NCI-H1417 treated with DMSO at 0.1 percent for 48 hours (cell line): ENCODE measurements around the gene TEX29.

Experiments
- DNase-seq: peaks from one replicate; lab custom pipeline; 2025; lab: John Stamatoyannopoulos, UW

Gene TEX29

GRCh38 chr13:111319998-111320911 lies at the start of gene TEX29:
TSS of gene TEX29 (plus strand) at chr13:111320642. CDS start at chr13:111320891, 249 bp downstream.
- DNase-seq, result no peak

GRCh38 chr13:111270765-111271698 lies 49.4 kb upstream of the TEX29 start:
- no peak for DNase-seq

- no peak for DNase-seq
These were observed 48.3 kb upstream of the TEX29 start for GRCh38 chr13:111272117-111272516.

GRCh38 chr13:111275382-111275781 lies 45.1 kb upstream of the TEX29 start:
- no peak for DNase-seq

- no peak for DNase-seq
These were observed 44.3 kb upstream of the TEX29 start for GRCh38 chr13:111275995-111276618.

- no peak for DNase-seq
These were observed 42.2 kb upstream of the TEX29 start for GRCh38 chr13:111278258-111278657.

GRCh38 chr13:111278743-111279652 lies 41.4 kb upstream of the TEX29 start:
- no peak for DNase-seq

- DNase-seq, result no peak
These were observed 40.2 kb upstream of the TEX29 start for GRCh38 chr13:111280226-111280625.

GRCh38 chr13:111280681-111281585 lies 39.5 kb upstream of the TEX29 start:
- no peak for DNase-seq

GRCh38 chr13:111281751-111282311 lies 38.6 kb upstream of the TEX29 start:
- no peak for DNase-seq

- DNase-seq, result no peak
These were observed 38.0 kb upstream of the TEX29 start for GRCh38 chr13:111282425-111282824.

GRCh38 chr13:111282997-111283396 lies 37.4 kb upstream of the TEX29 start:
- DNase-seq, result no peak

- no peak for DNase-seq
These were observed 37.0 kb upstream of the TEX29 start for GRCh38 chr13:111283457-111283856.

GRCh38 chr13:111283991-111284390 lies 36.5 kb upstream of the TEX29 start:
- no peak for DNase-seq

GRCh38 chr13:111284565-111284964 lies 35.9 kb upstream of the TEX29 start:
- DNase-seq, result no peak

GRCh38 chr13:111286162-111286561 lies 34.3 kb upstream of the TEX29 start:
- no peak for DNase-seq

GRCh38 chr13:111286749-111287148 lies 33.7 kb upstream of the TEX29 start:
- no peak for DNase-seq

GRCh38 chr13:111287201-111287600 lies 33.2 kb upstream of the TEX29 start:
- no peak for DNase-seq

GRCh38 chr13:111288276-111288675 lies 32.2 kb upstream of the TEX29 start:
- no peak for DNase-seq

- DNase-seq, result no peak
These were observed 31.2 kb upstream of the TEX29 start for GRCh38 chr13:111289251-111289650.
